H1 (cell line): Measurements from ENCODE around the gene FRMD4A.

Experiments used
- CHD1 ChIP-seq: IDR thresholded peaks from 2 replicates; pipeline ENCODE4 v1.6.1; 2012; ENCODE audit warnings: low read depth, low read length, improper control_type of control experiment
- EZH2 ChIP-seq: fragments of 200-600 bp; sonication (generic); IDR thresholded peaks from 2 replicates; pipeline ENCODE4 v1.7.1; 2012; ENCODE audit warnings: low read depth, mild to moderate bottlenecking, moderate library complexity, low read length, inconsistent platforms; ENCODE audit not compliant: severe bottlenecking
- FOSL1 ChIP-seq: IDR thresholded peaks from 2 replicates; pipeline ENCODE4 v1.6.1; 2011; ENCODE audit warnings: mild to moderate bottlenecking, low read depth, low read length, moderate library complexity; ENCODE audit not compliant: insufficient read depth
- POLR2A ChIP-seq, 2 experiments: IDR thresholded peaks; 1 replicate in 1 of 2; 2 replicates in 1 of 2; pipeline ENCODE4 v1.6.1; 2011; ENCODE audit warnings: low read depth in 2 of 2, low read length in 2 of 2, mild to moderate bottlenecking in 2 of 2; ENCODE audit errors: control extremely low read depth in 1 of 2
- TCF12 ChIP-seq: IDR thresholded peaks from 2 replicates; pipeline ENCODE4 v1.6.1; 2011; ENCODE audit warnings: low read depth, mild to moderate bottlenecking, low read length
- TF ChIP-seq, protein P1 (sequence below), 3 experiments: IDR thresholded peaks; 1 replicate in 2 of 3; 2 replicates in 1 of 3; pipeline versions ENCODE4 v1.5.1 to v1.6.1; 2011; ENCODE audit warnings: low read length in 3 of 3, mild to moderate bottlenecking in 3 of 3, inconsistent platforms in 2 of 3, low read depth in 1 of 3, moderate library complexity in 1 of 3; ENCODE audit not compliant: insufficient read depth in 1 of 3; ENCODE audit errors: control extremely low read depth in 1 of 3
- TF ChIP-seq, protein P2 (sequence below): IDR thresholded peaks from 2 replicates; pipeline ENCODE4 v1.6.1; 2012; ENCODE audit warnings: low read length, inconsistent platforms

DNA sequence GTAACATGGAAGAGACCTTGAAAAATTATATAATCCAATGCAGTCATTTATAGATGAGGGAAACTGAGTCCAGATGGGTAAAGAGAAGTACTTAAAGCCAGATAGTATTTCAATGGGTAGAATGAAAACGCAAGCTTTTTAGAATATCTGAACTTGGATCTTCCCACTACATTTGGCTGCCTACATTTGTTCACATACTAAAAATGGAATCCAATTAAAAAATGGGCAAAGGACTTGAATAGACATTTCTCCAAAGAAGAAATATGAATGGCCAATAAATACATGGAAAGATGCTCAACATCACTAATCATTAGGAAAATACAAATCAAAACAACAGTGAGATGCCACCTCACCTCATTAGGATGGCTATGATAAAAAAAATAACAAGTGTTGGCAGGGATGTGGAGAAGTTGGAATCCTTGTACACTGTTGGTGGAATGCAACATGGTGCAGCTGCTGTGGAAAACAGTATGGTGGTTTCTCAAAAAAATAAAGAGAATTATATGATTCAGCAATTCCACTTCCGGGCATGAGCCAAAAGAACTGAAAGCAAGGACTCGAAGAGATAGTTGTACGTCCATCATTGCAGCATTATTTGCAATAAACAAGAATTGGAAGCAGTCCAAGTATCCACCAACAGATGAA, 188.0 kb downstream of the FRMD4A start:
- TF ChIP-seq EZH2 (no peak), FOSL1 (no peak), CHD1 (no peak), POLR2A (IDR thresholded peaks at IDR 0.05; ENCODE audit: control extremely low read depth in 1 of 2, low read depth in 2 of 2, low read length in 2 of 2) (no peak), TCF12 (no peak)
- TF ChIP-seq, protein P1, sequence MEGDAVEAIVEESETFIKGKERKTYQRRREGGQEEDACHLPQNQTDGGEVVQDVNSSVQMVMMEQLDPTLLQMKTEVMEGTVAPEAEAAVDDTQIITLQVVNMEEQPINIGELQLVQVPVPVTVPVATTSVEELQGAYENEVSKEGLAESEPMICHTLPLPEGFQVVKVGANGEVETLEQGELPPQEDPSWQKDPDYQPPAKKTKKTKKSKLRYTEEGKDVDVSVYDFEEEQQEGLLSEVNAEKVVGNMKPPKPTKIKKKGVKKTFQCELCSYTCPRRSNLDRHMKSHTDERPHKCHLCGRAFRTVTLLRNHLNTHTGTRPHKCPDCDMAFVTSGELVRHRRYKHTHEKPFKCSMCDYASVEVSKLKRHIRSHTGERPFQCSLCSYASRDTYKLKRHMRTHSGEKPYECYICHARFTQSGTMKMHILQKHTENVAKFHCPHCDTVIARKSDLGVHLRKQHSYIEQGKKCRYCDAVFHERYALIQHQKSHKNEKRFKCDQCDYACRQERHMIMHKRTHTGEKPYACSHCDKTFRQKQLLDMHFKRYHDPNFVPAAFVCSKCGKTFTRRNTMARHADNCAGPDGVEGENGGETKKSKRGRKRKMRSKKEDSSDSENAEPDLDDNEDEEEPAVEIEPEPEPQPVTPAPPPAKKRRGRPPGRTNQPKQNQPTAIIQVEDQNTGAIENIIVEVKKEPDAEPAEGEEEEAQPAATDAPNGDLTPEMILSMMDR (IDR thresholded peaks at IDR 0.05; ENCODE audit: control extremely low read depth in 1 of 3, insufficient read depth in 1 of 3, low read depth in 1 of 3, low read length in 3 of 3): no peak
- TF ChIP-seq, protein P2, sequence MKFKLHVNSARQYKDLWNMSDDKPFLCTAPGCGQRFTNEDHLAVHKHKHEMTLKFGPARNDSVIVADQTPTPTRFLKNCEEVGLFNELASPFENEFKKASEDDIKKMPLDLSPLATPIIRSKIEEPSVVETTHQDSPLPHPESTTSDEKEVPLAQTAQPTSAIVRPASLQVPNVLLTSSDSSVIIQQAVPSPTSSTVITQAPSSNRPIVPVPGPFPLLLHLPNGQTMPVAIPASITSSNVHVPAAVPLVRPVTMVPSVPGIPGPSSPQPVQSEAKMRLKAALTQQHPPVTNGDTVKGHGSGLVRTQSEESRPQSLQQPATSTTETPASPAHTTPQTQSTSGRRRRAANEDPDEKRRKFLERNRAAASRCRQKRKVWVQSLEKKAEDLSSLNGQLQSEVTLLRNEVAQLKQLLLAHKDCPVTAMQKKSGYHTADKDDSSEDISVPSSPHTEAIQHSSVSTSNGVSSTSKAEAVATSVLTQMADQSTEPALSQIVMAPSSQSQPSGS: no peak
